GM18505 (cell line): ENCODE results near the gene ZSCAN30.

Source experiments
- ATAC-seq: cut with Tn5 transposase; IDR thresholded peaks from one replicate; pipeline ENCODE4 v1.9.1; 2021; ENCODE audit not compliant: unreplicated experiment
- POLR2A ChIP-seq: IDR thresholded peaks from 4 replicates; pipeline ENCODE4 v1.6.1; 2011; ENCODE audit warnings: borderline replicate concordance; ENCODE audit not compliant: insufficient read depth, insufficient read length; ENCODE audit errors: extremely low read depth

ZSCAN30 gene

GRCh38 chr18:35290094-35290735, at the start of gene ZSCAN30:
Gene ZSCAN30 (minus strand): TSS chr18:35290229. CDS start chr18:35264352, 25,877 bp downstream.
- peak; percentile 96 for TF ChIP-seq POLR2A
- peak; percentile 92 for ATAC-seq

GRCh38 chr18:35337286-35337685, 47.3 kb upstream of the ZSCAN30 start:
- TF ChIP-seq POLR2A, result no peak
- no peak for ATAC-seq

- TF ChIP-seq POLR2A, result no peak
- ATAC-seq, result no peak
Observed at GRCh38 chr18:35335866-35336265, 45.8 kb upstream of the ZSCAN30 start.

GRCh38 chr18:35334821-35335220, 44.8 kb upstream of the ZSCAN30 start:
- ATAC-seq, result no peak
- no peak for TF ChIP-seq POLR2A

- ATAC-seq, result no peak
- TF ChIP-seq POLR2A, result no peak
Observed at GRCh38 chr18:35334212-35334611, 44.2 kb upstream of the ZSCAN30 start.

- no peak for TF ChIP-seq POLR2A
- no peak for ATAC-seq
Observed at GRCh38 chr18:35331367-35332087, 41.5 kb upstream of the ZSCAN30 start.

- no peak for TF ChIP-seq POLR2A
- no peak for ATAC-seq
Observed at GRCh38 chr18:35328868-35329267, 38.8 kb upstream of the ZSCAN30 start.

- ATAC-seq, result no peak
- TF ChIP-seq POLR2A, result no peak
Observed at GRCh38 chr18:35326695-35327387, 36.8 kb upstream of the ZSCAN30 start.

GRCh38 chr18:35324926-35325655, 35.1 kb upstream of the ZSCAN30 start:
- no peak for ATAC-seq

GRCh38 chr18:35322486-35323458, 32.7 kb upstream of the ZSCAN30 start:
- no peak for TF ChIP-seq POLR2A

More at GRCh38 chr18:35324926-35325655, 35.1 kb upstream of the ZSCAN30 start:
- no peak for TF ChIP-seq POLR2A

GRCh38 chr18:35311496-35311895, 21.5 kb upstream of the ZSCAN30 start:
- ATAC-seq, result no peak
- no peak for TF ChIP-seq POLR2A

More at GRCh38 chr18:35322486-35323458, 32.7 kb upstream of the ZSCAN30 start:
- no peak for ATAC-seq
